GM12891 (cell line): ENCODE measurements around the gene SLC16A3.

Experiments
- PAX5 ChIP-seq: IDR thresholded peaks from 2 replicates; pipeline ENCODE4 v1.6.1; 2011; ENCODE audit warnings: low read length, moderate library complexity, mild to moderate bottlenecking; ENCODE audit not compliant: insufficient read depth, severe bottlenecking
- POLR2AphosphoS5 ChIP-seq: IDR thresholded peaks from 2 replicates; pipeline ENCODE4 v1.6.1; 2011; ENCODE audit warnings: low read depth, low read length, control low read depth

DNA sequence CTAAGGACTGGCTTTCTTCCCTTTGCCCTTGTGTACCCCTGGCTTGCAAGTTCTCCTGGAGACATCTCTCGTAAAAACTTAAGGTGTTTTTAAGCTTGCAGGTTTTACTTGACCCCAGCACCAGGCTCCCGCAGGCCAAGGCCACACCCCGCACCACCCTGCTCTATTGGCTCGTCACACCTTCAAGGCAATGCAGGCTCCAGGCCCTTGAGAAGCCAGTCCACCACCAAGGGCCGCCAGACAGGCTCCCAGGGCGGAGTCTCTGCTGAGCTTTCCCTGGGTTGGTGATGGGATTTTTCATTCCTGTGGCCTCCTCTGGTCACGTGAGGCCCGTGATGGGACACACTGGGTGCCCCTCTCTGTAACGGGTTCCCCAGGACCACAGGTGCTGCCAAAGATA is 34.8 kb downstream of the SLC16A3 start:
- no peak for TF ChIP-seq POLR2AphosphoS5
- TF ChIP-seq PAX5, result no peak
